ENCODE results near the gene NME9.
"Not testable (repeated sequence)": the region's sequence is repeated elsewhere in the genome, so short reads cannot be mapped to it uniquely, and the experiment has no call there.

Gene NME9

GRCh38 chr3:138329127-138329983, at the start of gene NME9:
NME9 (minus strand) TSS chr3:138329851; CDS start chr3:138329335, 516 bp downstream.
- DNase-seq: peak; percentile 92

DNA sequence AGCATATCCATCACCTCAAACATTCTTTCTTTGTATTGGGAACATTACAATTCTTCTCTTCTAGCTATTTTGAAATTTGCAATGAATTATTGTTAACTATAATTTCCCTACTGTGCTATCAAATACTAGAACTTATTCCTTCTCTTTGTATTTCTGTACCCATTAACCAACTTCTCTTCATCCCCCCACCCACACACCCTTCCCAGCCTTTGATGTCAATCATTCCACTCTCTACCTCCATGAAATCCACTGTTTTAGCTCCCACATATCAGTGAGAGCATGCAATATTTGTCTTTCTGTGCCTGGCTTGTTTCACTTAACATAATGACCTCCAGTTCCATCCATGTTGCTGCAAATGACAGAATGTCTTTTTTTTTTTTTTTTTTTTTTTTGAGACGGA, 49.3 kb upstream of the NME9 start:
- no peak for DNase-seq

GRCh38 chr3:138378331-138378730, 48.7 kb upstream of the NME9 start:
- no peak for DNase-seq

DNA sequence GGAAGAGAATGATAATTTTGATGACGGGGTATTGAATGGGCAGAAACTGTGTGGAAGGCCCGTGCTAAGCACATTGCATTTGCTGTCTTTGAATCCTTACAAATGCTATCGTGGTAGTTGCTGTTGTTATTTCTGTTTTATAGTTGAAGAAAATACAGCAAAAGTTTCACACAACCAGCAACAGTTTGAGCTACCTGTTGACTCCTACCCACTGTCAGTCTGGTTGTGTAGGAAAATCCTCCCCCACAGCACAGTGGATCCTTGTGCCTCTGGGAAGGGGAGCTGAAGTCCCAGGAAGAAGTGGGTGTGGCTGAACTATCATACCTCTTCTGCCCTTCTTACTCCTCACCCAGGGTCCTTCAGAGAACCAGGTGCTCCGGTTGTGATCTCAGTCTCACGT, 48.2 kb upstream of the NME9 start:
- DNase-seq: no peak

GRCh38 chr3:138377212-138377611, 47.6 kb upstream of the NME9 start:
- not testable (repeated sequence) for DNase-seq

GRCh38 chr3:138376663-138377062, 47.0 kb upstream of the NME9 start:
- DNase-seq: no peak

DNA sequence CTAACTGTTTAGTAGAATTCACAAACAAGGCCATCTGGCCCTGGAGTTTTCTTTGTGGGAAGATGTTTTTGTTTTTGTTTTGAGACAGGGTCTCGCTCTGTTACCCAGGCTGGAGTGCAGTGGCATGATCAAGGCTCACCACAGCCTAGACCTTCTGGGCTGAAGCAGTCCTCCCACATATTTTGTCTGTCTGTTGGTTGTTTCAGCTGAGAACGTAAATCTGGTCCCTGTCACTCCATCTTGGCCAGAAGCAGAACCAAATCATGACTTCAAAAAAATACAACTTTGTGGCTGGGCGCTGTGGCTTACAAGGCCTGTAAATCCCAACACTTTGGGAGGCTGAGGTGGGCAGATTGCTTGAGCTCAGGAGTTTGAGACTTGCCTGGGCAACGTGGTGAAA, 45.8 kb upstream of the NME9 start:
- DNase-seq: no peak

DNA sequence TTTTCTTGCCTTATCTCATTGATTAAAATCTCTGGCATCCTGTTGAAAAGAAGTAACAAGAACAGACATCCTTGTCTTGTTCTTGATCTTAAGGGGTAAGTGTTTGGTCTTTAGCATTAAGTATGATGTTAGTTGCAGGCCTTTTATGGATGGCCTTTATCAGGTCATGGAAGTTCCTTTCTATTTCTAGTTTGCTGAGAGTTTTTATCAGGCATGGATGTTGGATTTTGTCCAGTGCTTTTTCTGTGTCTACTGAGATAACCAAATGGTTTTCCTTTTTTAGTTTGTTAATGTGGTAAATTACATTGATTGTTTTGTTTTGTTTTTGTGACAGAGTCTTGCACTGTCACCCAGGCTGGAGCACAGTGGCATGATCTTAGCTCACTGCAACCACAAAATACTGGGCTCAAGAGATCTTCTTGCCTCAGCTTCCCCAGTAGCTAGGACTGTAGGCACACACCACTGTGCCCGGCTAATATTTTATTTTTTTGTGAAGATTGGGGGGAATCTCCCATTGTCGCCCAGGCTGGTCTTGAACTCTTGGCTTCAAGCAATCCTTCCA, 45.0 kb upstream of the NME9 start:
- no peak for DNase-seq

- no peak for DNase-seq
Measured at GRCh38 chr3:138373736-138374094, 44.1 kb upstream of the NME9 start.

- DNase-seq: no peak
Measured at GRCh38 chr3:138373087-138373735, 43.6 kb upstream of the NME9 start.

- no peak for DNase-seq
Measured at GRCh38 chr3:138371070-138371965, 41.7 kb upstream of the NME9 start.

DNA sequence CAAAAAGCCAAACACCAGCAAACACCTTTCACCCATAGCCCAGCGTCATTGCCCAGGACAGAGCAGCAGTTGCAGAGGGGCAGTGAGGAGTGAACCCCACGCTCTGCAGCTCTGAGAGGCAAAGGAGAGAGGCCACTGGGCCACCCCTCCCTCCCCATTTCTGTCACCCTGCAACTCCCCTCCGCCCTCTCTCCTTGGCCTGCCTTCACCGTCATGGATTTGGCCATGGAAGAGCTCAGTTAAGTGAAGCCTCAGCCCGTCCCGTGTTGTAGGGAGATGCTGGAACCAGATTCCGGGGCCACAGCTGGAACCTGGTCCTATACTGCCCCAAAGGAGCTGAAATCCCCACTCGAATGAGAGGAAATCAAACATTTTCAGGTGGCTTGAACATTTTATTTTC, 40.7 kb upstream of the NME9 start:
- no peak for DNase-seq

GRCh38 chr3:138369151-138369900, 39.7 kb upstream of the NME9 start:
- no peak for DNase-seq

DNA sequence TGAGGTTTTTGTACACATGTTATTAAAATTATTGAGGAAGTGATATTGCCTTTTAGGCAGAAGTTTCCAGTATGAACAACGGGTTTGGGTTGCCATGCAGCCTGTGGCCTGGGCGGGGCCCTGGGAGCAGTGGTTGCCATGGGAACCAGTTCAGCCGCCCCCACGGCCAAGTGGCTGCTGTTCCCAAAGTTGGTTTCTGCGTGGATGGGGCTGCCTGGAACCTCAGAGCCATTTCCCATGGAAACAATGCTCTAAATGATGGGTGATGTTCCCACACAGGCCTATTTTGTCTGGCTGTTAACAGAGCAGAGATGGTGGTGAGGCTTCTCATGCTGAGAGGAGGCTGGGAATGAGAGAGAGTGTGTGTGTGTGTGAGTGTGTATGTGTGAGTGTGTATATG, 38.3 kb upstream of the NME9 start:
- no peak for DNase-seq

DNA sequence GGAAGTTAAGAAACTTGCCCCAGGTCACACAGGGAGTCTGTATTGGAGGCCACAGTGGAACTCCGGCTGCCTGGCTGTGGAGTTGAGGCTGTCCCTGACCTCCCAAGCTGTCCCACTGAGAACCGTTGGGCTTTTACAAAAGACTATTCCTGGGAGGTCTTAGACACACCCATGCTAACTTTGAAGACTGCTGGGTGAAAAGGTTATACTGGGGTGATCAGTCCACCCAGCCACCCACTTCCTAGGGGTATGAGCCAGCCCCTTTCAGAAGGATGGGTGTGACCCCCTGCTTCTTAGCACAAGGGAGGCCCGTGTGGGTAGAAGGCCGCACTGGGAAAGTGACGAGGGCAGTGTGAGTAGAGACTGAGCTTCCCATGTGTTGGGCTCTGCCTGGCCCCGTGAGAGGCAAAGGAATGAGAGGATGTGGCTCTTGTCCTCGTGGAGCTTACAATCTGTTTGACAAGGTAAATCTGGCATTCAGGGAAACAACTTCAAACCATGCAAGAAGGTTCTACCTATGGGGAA, 37.7 kb upstream of the NME9 start:
- no peak for DNase-seq

GRCh38 chr3:138366006-138366759, 36.5 kb upstream of the NME9 start:
- no peak for DNase-seq

- DNase-seq: no peak
Measured at GRCh38 chr3:138365253-138365555, 35.6 kb upstream of the NME9 start.

DNA sequence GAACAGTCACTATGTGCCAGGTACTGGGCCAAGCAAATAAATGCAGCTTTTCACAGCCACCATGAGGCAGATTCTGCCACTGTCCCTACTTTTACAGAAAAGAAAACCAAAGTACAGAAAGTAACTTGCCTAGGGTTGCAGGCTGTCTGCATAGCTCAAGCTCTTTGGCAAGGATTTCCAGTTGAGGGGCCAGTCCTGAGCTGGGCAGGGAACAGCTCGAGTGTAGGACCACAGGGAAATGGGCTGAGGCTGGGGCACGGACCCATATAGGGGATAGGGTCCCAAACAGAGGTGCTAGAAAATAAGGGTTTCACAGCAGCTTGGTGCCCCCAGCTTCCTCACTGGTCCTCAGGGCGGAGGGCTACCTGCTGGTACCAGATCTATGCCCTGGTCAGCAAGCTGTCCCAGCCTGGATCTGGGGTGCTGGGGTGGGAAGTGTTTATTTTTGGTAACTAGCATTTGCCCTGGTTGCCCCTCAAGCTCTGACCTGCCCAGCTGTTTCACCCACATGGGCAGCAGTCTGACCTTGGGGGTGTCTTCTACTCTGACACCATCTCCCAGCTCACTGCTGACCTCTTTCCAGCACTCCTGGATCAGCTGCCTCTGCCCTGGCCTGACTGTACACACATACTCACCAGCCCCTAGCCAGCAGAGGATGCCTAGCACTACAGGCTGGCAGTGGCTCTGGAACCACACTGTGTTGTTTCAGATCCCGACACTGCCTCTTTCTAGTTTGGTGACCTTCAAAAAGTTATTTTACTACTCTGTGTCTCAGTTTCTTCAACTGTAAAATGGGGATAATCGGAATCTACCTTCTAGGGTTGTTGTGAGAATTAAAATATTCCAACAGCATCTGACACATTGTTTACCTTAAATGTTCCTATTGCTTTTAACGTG, 35.0 kb upstream of the NME9 start:
- no peak for DNase-seq

DNA sequence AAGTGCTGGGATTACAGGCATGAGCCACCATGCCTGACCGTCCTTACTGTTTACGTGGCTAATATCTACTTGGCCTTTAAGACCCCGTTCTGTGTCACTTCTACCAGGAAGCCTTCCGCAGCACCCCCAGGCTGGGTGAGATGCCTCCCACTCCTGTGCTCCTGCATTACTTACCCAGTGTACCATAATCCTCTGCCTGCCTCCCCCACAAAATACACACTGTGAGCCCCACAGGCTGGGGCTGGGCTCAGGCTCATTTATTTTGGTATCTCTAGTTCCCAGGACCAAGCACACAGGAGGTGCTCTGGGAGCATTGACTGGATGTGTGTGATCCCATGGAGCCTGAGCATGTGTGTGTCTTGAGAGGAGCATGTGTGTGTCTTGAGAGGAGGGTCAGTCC, 33.7 kb upstream of the NME9 start:
- DNase-seq: no peak

- DNase-seq: no peak
Measured at GRCh38 chr3:138362538-138362937, 32.9 kb upstream of the NME9 start.

GRCh38 chr3:138361561-138361971, 31.9 kb upstream of the NME9 start:
- no peak for DNase-seq

Data from DMS79 (cell line).